LNCaP clone FGC (cell line): ENCODE measurements around the gene LORICRIN.

Experiments
- DNase-seq: peaks from one replicate; pipeline ENCODE4 v3.0.0-alpha.2; 2011; ENCODE audit warnings: low read depth
- H3K4me3 ChIP-seq: 2 replicates; pipeline ENCODE4 v1.5.1; 2011; ENCODE audit warnings: mild to moderate bottlenecking, low read depth, low read length, control low read depth
- TF ChIP-seq, protein P1 (sequence below): IDR thresholded peaks from 2 replicates; pipeline ENCODE4 v1.5.1; 2012; ENCODE audit warnings: mild to moderate bottlenecking; ENCODE audit not compliant: control insufficient read depth, insufficient read depth; ENCODE audit errors: extremely low read depth

LORICRIN gene, protein sequence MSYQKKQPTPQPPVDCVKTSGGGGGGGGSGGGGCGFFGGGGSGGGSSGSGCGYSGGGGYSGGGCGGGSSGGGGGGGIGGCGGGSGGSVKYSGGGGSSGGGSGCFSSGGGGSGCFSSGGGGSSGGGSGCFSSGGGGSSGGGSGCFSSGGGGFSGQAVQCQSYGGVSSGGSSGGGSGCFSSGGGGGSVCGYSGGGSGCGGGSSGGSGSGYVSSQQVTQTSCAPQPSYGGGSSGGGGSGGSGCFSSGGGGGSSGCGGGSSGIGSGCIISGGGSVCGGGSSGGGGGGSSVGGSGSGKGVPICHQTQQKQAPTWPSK

GRCh38 chr1:153259387-153259786, at the start of gene LORICRIN:
TSS of gene LORICRIN (plus strand) at chr1:153259687. CDS start at chr1:153260950, 1,263 bp downstream.
- DNase-seq = no peak
- no peak within 1 kb of the TSS for H3K4me3 ChIP-seq
- TF ChIP-seq, protein P1, sequence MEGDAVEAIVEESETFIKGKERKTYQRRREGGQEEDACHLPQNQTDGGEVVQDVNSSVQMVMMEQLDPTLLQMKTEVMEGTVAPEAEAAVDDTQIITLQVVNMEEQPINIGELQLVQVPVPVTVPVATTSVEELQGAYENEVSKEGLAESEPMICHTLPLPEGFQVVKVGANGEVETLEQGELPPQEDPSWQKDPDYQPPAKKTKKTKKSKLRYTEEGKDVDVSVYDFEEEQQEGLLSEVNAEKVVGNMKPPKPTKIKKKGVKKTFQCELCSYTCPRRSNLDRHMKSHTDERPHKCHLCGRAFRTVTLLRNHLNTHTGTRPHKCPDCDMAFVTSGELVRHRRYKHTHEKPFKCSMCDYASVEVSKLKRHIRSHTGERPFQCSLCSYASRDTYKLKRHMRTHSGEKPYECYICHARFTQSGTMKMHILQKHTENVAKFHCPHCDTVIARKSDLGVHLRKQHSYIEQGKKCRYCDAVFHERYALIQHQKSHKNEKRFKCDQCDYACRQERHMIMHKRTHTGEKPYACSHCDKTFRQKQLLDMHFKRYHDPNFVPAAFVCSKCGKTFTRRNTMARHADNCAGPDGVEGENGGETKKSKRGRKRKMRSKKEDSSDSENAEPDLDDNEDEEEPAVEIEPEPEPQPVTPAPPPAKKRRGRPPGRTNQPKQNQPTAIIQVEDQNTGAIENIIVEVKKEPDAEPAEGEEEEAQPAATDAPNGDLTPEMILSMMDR = no peak

DNA sequence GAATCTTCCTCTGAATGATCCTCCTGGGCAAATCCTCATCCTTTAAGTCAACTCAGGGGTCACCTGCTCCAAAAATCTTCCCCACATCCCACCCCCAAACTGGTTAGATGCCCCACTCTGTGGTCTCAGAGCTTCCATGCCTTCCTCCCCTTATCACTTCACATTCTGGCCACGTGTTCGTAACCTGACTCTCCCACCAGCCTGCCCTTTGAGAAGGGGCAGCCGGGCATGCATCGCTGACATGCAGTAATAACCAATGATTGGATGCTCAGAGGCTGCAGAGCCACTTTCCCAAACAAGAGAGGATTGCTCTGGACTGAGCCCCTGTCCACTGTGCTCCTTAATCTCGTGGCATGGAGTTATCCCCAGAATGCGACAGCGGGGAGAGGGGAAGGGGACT, 49.3 kb upstream of the LORICRIN start:
- DNase-seq = no peak
- TF ChIP-seq, protein P1 = no peak

DNA sequence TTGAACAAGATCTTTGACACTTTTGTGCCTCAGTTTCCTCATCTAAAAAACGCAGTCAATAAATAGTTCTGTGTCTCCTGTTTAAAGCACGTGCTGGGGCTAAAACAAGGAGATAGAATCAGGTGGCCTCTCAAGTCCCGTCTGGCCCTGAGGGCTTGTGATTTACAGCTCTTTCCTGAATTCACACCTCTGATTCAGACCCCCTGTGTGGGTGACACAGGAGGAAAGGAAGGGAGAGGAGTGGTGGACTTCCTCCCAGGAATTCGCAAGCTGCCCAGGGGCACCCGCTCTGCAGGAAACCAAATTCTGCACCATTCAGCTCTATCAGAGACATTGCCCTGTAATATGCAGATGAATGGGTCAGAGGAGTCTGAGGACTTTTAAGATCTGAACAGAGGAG, 47.3 kb upstream of the LORICRIN start:
- TF ChIP-seq, protein P1 = no peak
- DNase-seq = no peak
- H3K4me3 ChIP-seq = no peak overlapping the region

More for the DNA sequence above, 49.3 kb upstream of the LORICRIN start:
- H3K4me3 ChIP-seq = no peak overlapping the region

GRCh38 chr1:153213519-153213918, 46.0 kb upstream of the LORICRIN start:
- DNase-seq = no peak
- TF ChIP-seq, protein P1 = no peak
- H3K4me3 ChIP-seq = no peak overlapping the region

DNA sequence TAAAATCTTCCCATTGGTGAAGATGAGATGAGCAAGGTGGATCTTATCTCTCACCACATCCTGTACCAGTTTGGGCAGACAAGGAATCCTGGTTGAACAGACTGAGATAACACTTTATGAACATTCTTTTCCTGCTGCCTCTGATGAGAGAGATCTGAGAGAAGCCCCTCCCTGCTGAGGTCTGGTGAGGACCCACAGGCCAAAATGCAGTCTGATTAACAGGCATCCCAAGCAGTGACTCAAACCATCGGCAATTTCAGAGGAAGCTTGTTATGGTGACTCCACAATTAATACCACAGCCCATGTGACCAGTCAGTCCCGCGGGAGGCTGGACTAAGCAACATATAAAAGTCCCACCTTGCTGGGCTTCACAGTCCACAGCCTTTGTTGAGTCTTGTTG, 42.3 kb upstream of the LORICRIN start, which contains the start of gene PRR9:
PRR9 (plus strand) TSS at position 373 of the 400 bp plus-strand sequence. CDS start 561 bp downstream, outside the sequence.
- no peak for DNase-seq
- no peak within 1 kb of the TSS for H3K4me3 ChIP-seq
- TF ChIP-seq, protein P1 = no peak

DNA sequence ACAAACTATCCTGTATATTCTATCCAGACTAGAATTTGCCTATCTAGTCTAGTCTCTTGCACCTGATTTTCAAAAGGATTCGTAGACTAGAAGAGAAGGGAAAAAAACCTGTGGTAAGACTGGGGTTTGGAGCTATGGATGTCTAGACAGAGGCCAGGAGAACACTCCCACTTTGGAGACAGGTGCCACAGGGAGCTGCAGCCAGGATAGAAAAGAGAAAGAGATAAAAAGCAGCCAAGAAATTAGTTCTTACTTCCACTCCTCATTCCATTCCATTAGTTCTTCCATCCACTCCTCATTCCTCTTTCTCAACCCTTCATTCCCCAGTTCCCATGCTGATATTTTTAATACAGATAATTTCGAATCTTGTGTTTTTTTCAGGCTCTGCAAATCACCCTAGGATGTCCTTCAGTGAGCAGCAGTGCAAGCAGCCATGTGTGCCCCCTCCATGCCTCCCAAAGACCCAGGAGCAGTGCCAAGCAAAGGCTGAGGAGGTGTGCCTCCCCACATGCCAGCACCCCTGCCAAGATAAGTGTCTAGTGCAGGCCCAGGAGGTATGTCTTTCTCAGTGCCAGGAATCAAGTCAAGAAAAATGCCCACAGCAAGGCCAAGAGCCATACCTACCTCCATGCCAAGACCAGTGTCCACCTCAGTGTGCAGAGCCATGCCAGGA, 41.6 kb upstream of the LORICRIN start:
- DNase-seq = no peak
- TF ChIP-seq, protein P1 = no peak
- no peak overlapping the region for H3K4me3 ChIP-seq
